Progenitor cell of endocrine pancreas (in vitro differentiated cells): ENCODE measurements around the gene LIG1. TPM values are rescaled to one million over a fixed set of nuclear protein-coding genes. Genes with fewer than 3 reads are reported as not detected.

ENCODE experiments used
- DNase-seq: peaks from one replicate; pipeline ENCODE4 v3.0.0; 2021; ENCODE audit warnings: low spot score; ENCODE audit not compliant: unreplicated experiment
- H3K27ac Mint-ChIP-seq: 2 replicates; pipeline ENCODE4 v1.8.0; 2021; ENCODE audit warnings: mild to moderate bottlenecking, moderate library complexity, mixed read lengths
- H3K27me3 Mint-ChIP-seq: 2 replicates; pipeline ENCODE4 v1.8.0; 2021; ENCODE audit warnings: mixed read lengths
- H3K36me3 Mint-ChIP-seq: 2 replicates; pipeline ENCODE4 v1.8.0; 2022; ENCODE audit warnings: mixed read lengths; ENCODE audit not compliant: insufficient read depth
- H3K4me1 Mint-ChIP-seq: 2 replicates; pipeline ENCODE4 v1.8.0; 2021; ENCODE audit warnings: low read depth, mixed read lengths
- H3K4me3 Mint-ChIP-seq: 2 replicates; pipeline ENCODE4 v1.8.0; 2021; ENCODE audit warnings: low read depth, mild to moderate bottlenecking, moderate library complexity, mixed read lengths
- H3K9me3 Mint-ChIP-seq: 2 replicates; pipeline ENCODE4 v1.8.0; 2021; ENCODE audit warnings: low read depth, mixed read lengths
- CTCF ChIP-seq: fragments of 200-600 bp; sonication (generic); IDR thresholded peaks from one replicate; pipeline ENCODE4 v1.5.0; 2021; ENCODE audit warnings: antibody characterized with exemption, mild to moderate bottlenecking; ENCODE audit not compliant: unreplicated experiment
- total RNA-seq: library from RNA; stranded (reverse); gene quantifications from 2 replicates; pipeline ENCODE4 v1.2.1, GENCODE V29; 2021

Gene LIG1
- total RNA-seq, 1 donor from 2014 or later: 90.4 TPM

DNA sequence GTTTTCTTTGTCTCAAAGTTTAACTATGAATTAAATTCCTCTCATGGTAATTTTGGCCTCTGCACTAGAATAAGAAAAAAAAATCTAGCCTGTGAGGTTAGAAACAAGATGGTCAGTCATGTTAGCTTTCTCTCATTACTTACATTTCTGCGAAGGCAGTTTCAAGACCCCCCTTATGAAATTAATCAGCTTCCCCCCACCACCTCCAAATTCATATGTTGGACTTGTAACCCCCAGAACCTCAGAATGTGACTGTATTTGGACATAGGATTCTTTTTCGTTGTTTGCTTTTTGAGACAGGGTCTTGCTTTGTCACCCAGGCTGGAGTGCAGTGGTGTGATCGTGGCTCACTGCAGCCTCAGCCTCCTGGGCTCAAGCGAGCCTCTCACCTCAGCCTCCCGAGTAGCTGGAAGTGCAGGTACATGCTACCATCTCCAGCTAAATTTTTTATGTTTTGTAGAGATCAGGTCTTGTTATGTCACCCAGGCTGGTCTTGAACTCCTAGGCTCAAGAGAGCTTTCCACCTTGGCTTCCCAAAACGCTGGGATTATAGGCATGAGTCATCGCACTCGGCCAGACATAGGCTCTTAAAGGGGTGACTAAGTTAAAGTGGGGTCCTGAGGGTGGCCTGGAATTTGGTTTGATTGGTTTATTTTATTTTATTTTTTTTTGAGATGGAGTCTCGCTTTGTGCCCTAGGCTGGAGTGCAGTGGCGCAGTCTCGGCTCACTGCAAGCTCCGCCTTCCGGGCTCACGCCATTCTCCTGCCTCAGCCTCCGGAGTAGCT lies 61.0 kb downstream of the LIG1 start:
- no peak for DNase-seq
- peaks cover 10% of the 10 kb centered on the region for H3K27me3 Mint-ChIP-seq
- no peaks in the 10 kb centered on the region for H3K9me3 Mint-ChIP-seq
- no peaks in the 10 kb centered on the region for H3K4me1 Mint-ChIP-seq
- no peak for TF ChIP-seq CTCF
- no peak overlapping the region for H3K27ac Mint-ChIP-seq
- no peak overlapping the region for H3K4me3 Mint-ChIP-seq
- peaks cover under 1% of the 10 kb centered on the region for H3K36me3 Mint-ChIP-seq

DNA sequence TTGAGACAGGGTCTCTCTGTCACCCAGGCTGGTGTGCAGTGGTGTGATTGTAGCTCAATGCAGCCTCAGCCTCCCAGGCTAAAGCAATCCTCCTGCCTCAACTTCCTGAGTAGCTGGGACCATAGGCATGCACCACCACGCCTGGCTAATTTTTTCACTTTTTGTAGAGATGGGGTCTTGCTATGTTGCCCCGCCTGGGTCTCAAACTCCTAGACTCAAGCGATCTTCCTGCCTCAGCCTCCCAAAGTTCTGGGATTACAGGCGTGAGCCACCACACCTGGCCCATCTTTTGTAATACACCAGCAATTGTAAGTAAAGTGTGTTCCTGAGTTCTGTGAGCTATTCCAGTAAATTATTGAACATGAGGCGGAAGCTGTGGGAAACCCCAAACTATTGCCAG lies 66.2 kb downstream of the LIG1 start:
- no peak for DNase-seq
- no peak overlapping the region for H3K27ac Mint-ChIP-seq
- TF ChIP-seq CTCF: no peak
- H3K4me3 Mint-ChIP-seq: no peak overlapping the region
- peaks cover 2% of the 10 kb centered on the region for H3K9me3 Mint-ChIP-seq
- H3K36me3 Mint-ChIP-seq: no peaks in the 10 kb centered on the region
- H3K27me3 Mint-ChIP-seq: peaks cover 10% of the 10 kb centered on the region
- H3K4me1 Mint-ChIP-seq: no peaks in the 10 kb centered on the region

- peak; percentile 17 for DNase-seq
- H3K27ac Mint-ChIP-seq: no peak overlapping the region
- H3K36me3 Mint-ChIP-seq: no peaks in the 10 kb centered on the region
- TF ChIP-seq CTCF: peak; percentile 68
- H3K4me3 Mint-ChIP-seq: no peak overlapping the region
- H3K27me3 Mint-ChIP-seq: peaks cover 10% of the 10 kb centered on the region
- no peaks in the 10 kb centered on the region for H3K4me1 Mint-ChIP-seq
- peaks cover 2% of the 10 kb centered on the region for H3K9me3 Mint-ChIP-seq
Observed at GRCh38 chr19:48102870-48103751, 67.0 kb downstream of the LIG1 start.

GRCh38 chr19:48095612-48096175 lies 74.5 kb downstream of the LIG1 start:
- no peak for TF ChIP-seq CTCF
- Mint-ChIP-seq H3K9me3 (no peaks in the 10 kb centered on the region), H3K27me3 (peaks cover 20% of the 10 kb centered on the region), H3K4me3 (no peak overlapping the region), H3K27ac (no peak overlapping the region), H3K36me3 (no peaks in the 10 kb centered on the region), H3K4me1 (no peaks in the 10 kb centered on the region)
- DNase-seq: no peak

- no peak for TF ChIP-seq CTCF
- peaks cover 2% of the 10 kb centered on the region for H3K9me3 Mint-ChIP-seq
- no peaks in the 10 kb centered on the region for H3K4me1 Mint-ChIP-seq
- no peak overlapping the region for H3K27ac Mint-ChIP-seq
- H3K36me3 Mint-ChIP-seq: no peaks in the 10 kb centered on the region
- DNase-seq: no peak
- H3K27me3 Mint-ChIP-seq: peaks cover 24% of the 10 kb centered on the region
- H3K4me3 Mint-ChIP-seq: no peak overlapping the region
Observed at GRCh38 chr19:48094855-48095203, 75.3 kb downstream of the LIG1 start.
